RWPE2 (cell line): ENCODE measurements around the gene DMAC2L.
A peak's percentile ranks its signal among the peaks of the same experiment; 100 is the strongest.

Experiments
- ATAC-seq: fragments of 200-7000 bp; cut with Tn5 transposase; 3 replicates; pipeline ENCODE4 v1.9.1; 2021; ENCODE audit warnings: low read depth
- DNase-seq: peaks from one replicate; pipeline ENCODE4 v3.0.0-alpha.2; 2020; ENCODE audit warnings: low spot score
- H3K27ac ChIP-seq: fragments of 450-650 bp; 2 replicates; pipeline ENCODE4 v1.5.1; 2017; ENCODE audit warnings: mild to moderate bottlenecking; ENCODE audit not compliant: poor library complexity, severe bottlenecking
- H3K27me3 ChIP-seq: fragments of 250-450 bp; sonication (Bioruptor Pico); 2 replicates; pipeline ENCODE4 v1.5.1; 2021; ENCODE audit warnings: mild to moderate bottlenecking, moderate library complexity; ENCODE audit not compliant: insufficient read depth, poor library complexity, severe bottlenecking
- H3K36me3 ChIP-seq: fragments of 250-450 bp; sonication (Bioruptor Pico); 2 replicates; pipeline ENCODE4 v1.5.1; 2020; ENCODE audit warnings: low read depth, mild to moderate bottlenecking, moderate library complexity
- H3K4me1 ChIP-seq: fragments of 250-450 bp; sonication (Bioruptor Pico); 2 replicates; pipeline ENCODE4 v1.5.1; 2021; ENCODE audit warnings: mild to moderate bottlenecking, moderate library complexity; ENCODE audit not compliant: insufficient read depth, poor library complexity, severe bottlenecking
- H3K4me3 ChIP-seq: fragments of 250-450 bp; sonication (Bioruptor Pico); 2 replicates; pipeline ENCODE4 v1.5.1; 2021; ENCODE audit warnings: mild to moderate bottlenecking, moderate library complexity; ENCODE audit not compliant: severe bottlenecking
- H3K9me3 ChIP-seq: fragments of 250-450 bp; sonication (Bioruptor Pico); 2 replicates; pipeline ENCODE4 v1.5.1; 2021; ENCODE audit warnings: mild to moderate bottlenecking, moderate library complexity; ENCODE audit not compliant: severe bottlenecking
- TF ChIP-seq, protein P1 (sequence below): fragments of 450-650 bp; IDR thresholded peaks from one replicate; pipeline ENCODE4 v1.5.1; 2017; ENCODE audit warnings: mild to moderate bottlenecking, moderate library complexity; ENCODE audit not compliant: poor library complexity, severe bottlenecking

DMAC2L gene, protein sequence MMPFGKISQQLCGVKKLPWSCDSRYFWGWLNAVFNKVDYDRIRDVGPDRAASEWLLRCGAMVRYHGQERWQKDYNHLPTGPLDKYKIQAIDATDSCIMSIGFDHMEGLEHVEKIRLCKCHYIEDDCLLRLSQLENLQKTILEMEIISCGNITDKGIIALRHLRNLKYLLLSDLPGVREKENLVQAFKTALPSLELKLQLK

DNA sequence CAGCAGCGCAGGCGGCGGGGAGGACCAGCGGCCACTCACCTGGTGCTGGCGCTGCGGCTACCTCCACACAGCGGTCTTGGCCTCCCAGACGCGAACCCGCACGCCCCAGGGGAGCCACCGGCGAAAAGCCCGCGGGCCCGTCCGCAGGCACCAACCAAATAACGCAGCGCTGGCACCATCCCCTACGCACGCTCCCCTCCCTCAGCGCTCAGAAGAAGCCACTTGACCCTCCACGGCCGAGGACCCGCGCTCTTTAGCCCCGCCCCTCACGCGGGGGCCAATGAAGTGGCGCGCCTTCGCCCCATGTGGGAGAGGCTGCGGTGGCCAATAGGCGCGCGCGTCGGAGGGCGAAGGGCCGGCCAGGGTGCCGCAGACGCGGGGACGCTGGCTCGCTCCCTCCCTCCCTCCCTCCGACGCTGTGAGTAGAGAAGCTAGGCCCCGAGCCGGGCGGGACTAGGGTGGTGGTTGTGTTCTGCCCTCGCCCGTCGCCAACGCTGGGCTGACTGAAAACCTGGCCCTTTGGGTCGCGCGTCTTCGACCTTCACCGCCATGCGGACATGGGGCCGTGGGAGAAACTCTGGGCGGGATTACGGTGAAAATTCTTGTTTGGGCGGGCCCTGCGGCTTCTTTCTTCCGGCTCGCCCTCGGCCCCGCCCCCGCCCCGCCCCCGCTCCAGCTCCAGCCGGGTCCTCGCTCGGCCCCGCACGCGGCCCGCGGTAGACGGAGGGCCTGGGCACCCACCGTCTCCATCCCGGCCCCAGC, at the start of gene DMAC2L, which contains the start of gene L2HGDH:
Gene DMAC2L, plus strand, starts transcription at position 353 of the 762 bp plus-strand sequence. CDS start 9,164 bp downstream, outside the sequence.
Gene L2HGDH, minus strand, starts transcription at position 258 of the 762 bp plus-strand sequence. Its CDS starts 79 bp downstream, at position 179.
- ATAC-seq = peak; percentile 94

DNA sequence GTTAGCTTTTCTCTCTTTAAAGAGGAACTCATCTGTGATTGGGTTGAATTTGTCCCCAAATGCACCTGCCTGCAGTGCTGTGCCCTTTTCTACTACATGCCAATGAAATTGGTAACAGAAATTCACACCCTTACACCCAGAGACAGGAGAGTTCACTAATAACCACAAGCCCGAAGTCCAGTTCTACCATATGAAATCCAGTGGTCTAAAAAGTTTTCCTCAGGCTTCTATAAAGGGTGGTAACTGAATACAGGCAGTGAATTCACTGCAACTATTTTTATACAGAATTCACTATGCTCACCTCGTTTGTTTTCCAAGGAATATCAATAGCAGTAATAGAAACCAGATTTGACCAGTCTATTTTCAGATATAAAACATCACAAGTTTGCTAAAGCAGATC, 49.3 kb upstream of the DMAC2L start:
- Histone ChIP-seq H3K4me3 (no peak overlapping the region), H3K27me3 (no peaks in the 10 kb centered on the region), H3K9me3 (no peaks in the 10 kb centered on the region), H3K36me3 (peaks cover 13% of the 10 kb centered on the region), H3K4me1 (no peaks in the 10 kb centered on the region), H3K27ac (no peak overlapping the region)
- TF ChIP-seq, protein P1, sequence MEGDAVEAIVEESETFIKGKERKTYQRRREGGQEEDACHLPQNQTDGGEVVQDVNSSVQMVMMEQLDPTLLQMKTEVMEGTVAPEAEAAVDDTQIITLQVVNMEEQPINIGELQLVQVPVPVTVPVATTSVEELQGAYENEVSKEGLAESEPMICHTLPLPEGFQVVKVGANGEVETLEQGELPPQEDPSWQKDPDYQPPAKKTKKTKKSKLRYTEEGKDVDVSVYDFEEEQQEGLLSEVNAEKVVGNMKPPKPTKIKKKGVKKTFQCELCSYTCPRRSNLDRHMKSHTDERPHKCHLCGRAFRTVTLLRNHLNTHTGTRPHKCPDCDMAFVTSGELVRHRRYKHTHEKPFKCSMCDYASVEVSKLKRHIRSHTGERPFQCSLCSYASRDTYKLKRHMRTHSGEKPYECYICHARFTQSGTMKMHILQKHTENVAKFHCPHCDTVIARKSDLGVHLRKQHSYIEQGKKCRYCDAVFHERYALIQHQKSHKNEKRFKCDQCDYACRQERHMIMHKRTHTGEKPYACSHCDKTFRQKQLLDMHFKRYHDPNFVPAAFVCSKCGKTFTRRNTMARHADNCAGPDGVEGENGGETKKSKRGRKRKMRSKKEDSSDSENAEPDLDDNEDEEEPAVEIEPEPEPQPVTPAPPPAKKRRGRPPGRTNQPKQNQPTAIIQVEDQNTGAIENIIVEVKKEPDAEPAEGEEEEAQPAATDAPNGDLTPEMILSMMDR = no peak
- ATAC-seq (no peak), DNase-seq (no peak)

More for the DNA sequence above, at the start of gene DMAC2L, which contains the start of gene L2HGDH:
- Histone ChIP-seq H3K4me3 (peak within 1 kb of the TSS; percentile 65), H3K4me1 (peaks cover 7% of the 10 kb centered on the region), H3K27me3 (no peaks in the 10 kb centered on the region), H3K9me3 (no peaks in the 10 kb centered on the region), H3K36me3 (peaks cover 13% of the 10 kb centered on the region), H3K27ac (peak within 1 kb of the TSS; percentile 49)
- TF ChIP-seq, protein P1 = peak; percentile 56
- peak; percentile 93 for DNase-seq

DNA sequence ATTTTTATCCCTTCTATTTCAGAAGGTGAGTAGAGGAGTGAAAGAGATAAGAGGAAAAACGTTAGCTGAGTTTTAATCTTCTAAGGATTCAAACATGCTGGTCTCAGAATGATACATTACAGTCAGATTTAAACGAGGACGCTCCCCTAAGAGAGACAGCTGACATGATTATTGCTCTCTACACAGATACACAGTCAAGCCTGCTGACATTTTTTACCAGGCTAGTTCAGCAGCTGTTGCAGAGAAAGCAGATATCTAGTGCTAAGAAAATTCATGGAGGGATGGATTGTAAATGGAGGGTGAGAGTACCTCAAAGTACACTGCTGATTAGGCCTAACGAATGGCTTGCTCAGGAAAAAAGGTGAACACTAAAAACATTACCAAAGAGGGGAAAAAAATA, 48.8 kb upstream of the DMAC2L start:
- Histone ChIP-seq H3K9me3 (no peaks in the 10 kb centered on the region), H3K27me3 (no peaks in the 10 kb centered on the region), H3K4me1 (no peaks in the 10 kb centered on the region), H3K27ac (no peak overlapping the region), H3K4me3 (no peak overlapping the region), H3K36me3 (peaks cover 13% of the 10 kb centered on the region)
- no peak for ATAC-seq
- TF ChIP-seq, protein P1 = no peak
- no peak for DNase-seq

DNA sequence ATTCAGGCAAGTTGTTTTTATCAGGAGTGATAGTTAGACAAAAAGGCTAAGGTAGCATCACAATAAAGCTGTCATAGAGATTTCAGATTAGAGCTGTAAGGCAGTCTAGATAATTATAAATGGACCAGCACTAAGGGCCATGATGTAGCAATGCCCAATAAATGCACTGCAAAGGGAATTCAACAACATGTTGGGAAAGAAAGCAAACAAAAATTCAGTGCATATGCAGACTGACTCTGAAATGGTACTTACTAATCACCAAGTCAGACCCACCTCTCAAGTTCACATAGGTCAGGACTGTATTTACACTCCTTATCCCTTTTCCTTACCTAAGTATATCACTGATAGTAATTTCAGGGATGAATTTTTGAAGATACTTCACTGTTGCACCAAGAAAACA, 47.1 kb upstream of the DMAC2L start:
- Histone ChIP-seq H3K9me3 (no peaks in the 10 kb centered on the region), H3K4me1 (no peaks in the 10 kb centered on the region), H3K36me3 (peaks cover 13% of the 10 kb centered on the region), H3K27ac (no peak overlapping the region), H3K27me3 (no peaks in the 10 kb centered on the region), H3K4me3 (no peak overlapping the region)
- TF ChIP-seq, protein P1 = no peak
- DNase-seq (no peak), ATAC-seq (no peak)
